ENCODE data around the gene CTNNA2.

- no peak for TF ChIP-seq CTCF (IDR thresholded peaks at IDR 0.05)
- TF ChIP-seq POLR2A (IDR thresholded peaks at IDR 0.05) = no peak
- TF ChIP-seq POLR2AphosphoS5 (IDR thresholded peaks at IDR 0.05) = no peak
- TF ChIP-seq EP300 (IDR thresholded peaks at IDR 0.05; ENCODE audit: low read depth) = no peak
Measured at GRCh38 chr2:80293039-80293438, 780.2 kb downstream of the CTNNA2 start.

Data from transverse colon (tissue), 4 donors.